ENCODE data around the gene SH2D3A.

SH2D3A gene

GRCh38 chr19:6790194-6791128 lies 23.2 kb upstream of the SH2D3A start:
- Histone ChIP-seq H3K27ac (peak overlapping the region; percentile 80), H3K27me3 (ENCODE audit: insufficient read depth, low read depth) (no peaks in the 10 kb centered on the region), H3K9ac (peak overlapping the region; percentile 13; the same call in 1 of the 2 replicates), H3K79me2 (ENCODE audit: insufficient read depth, low read depth) (peaks cover 41% of the 10 kb centered on the region), H2AFZ (ENCODE audit: low read depth) (no peak overlapping the region), H3K36me3 (ENCODE audit: insufficient read depth) (no peaks in the 10 kb centered on the region), H3K4me1 (ENCODE audit: low read depth, poor library complexity, severe bottlenecking) (peaks cover 48% of the 10 kb centered on the region), H4K20me1 (ENCODE audit: insufficient read depth) (no peaks in the 10 kb centered on the region), H3K4me3 (IDR thresholded peaks at IDR 0.05; ENCODE audit: insufficient read depth, low read depth, low read length) (no peak overlapping the region), H3K4me2 (peak overlapping the region; percentile 94)
- TF ChIP-seq CTCF (conservative IDR thresholded peaks at IDR 0.05; ENCODE audit: low read depth, low read length), result no peak; the same call in 1 of the 2 replicates

- H3K9ac ChIP-seq, result no peak overlapping the region
- H3K27me3 ChIP-seq (ENCODE audit: insufficient read depth, low read depth), result no peaks in the 10 kb centered on the region
- no peaks in the 10 kb centered on the region for H4K20me1 ChIP-seq (ENCODE audit: insufficient read depth)
- H3K4me1 ChIP-seq (ENCODE audit: low read depth, poor library complexity, severe bottlenecking), result peaks cover 48% of the 10 kb centered on the region
- H3K4me3 ChIP-seq (IDR thresholded peaks at IDR 0.05; ENCODE audit: insufficient read depth, low read depth, low read length), result no peak overlapping the region
- no peak for TF ChIP-seq CTCF (conservative IDR thresholded peaks at IDR 0.05; ENCODE audit: low read depth, low read length)
- H3K79me2 ChIP-seq (ENCODE audit: insufficient read depth, low read depth), result peaks cover 36% of the 10 kb centered on the region
- H3K36me3 ChIP-seq (ENCODE audit: insufficient read depth), result no peaks in the 10 kb centered on the region
- peak overlapping the region; percentile 94 for H3K4me2 ChIP-seq
- H2AFZ ChIP-seq (ENCODE audit: low read depth), result no peak overlapping the region
- H3K27ac ChIP-seq, result peak overlapping the region; percentile 80; the same call in 1 of the 2 replicates
These were observed 21.7 kb upstream of the SH2D3A start for GRCh38 chr19:6788896-6789295.

- Histone ChIP-seq H3K27me3 (ENCODE audit: insufficient read depth, low read depth) (no peaks in the 10 kb centered on the region), H3K4me1 (ENCODE audit: low read depth, poor library complexity, severe bottlenecking) (peaks cover 54% of the 10 kb centered on the region), H4K20me1 (ENCODE audit: insufficient read depth) (no peaks in the 10 kb centered on the region), H3K4me2 (no peak overlapping the region), H3K27ac (no peak overlapping the region), H3K79me2 (ENCODE audit: insufficient read depth, low read depth) (peaks cover 27% of the 10 kb centered on the region), H2AFZ (ENCODE audit: low read depth) (no peak overlapping the region), H3K36me3 (ENCODE audit: insufficient read depth) (no peaks in the 10 kb centered on the region), H3K4me3 (IDR thresholded peaks at IDR 0.05; ENCODE audit: insufficient read depth, low read depth, low read length) (no peak overlapping the region), H3K9ac (no peak overlapping the region)
- no peak for TF ChIP-seq CTCF (conservative IDR thresholded peaks at IDR 0.05; ENCODE audit: low read depth, low read length)
These were observed 20.2 kb upstream of the SH2D3A start for GRCh38 chr19:6787393-6787792.

- Histone ChIP-seq H3K4me1 (ENCODE audit: low read depth, poor library complexity, severe bottlenecking) (peaks cover 54% of the 10 kb centered on the region), H3K4me2 (no peak overlapping the region), H3K36me3 (ENCODE audit: insufficient read depth) (no peaks in the 10 kb centered on the region), H3K9ac (no peak overlapping the region), H3K4me3 (IDR thresholded peaks at IDR 0.05; ENCODE audit: insufficient read depth, low read depth, low read length) (no peak overlapping the region), H2AFZ (ENCODE audit: low read depth) (no peak overlapping the region), H4K20me1 (ENCODE audit: insufficient read depth) (no peaks in the 10 kb centered on the region), H3K79me2 (ENCODE audit: insufficient read depth, low read depth) (peaks cover 60% of the 10 kb centered on the region), H3K27ac (no peak overlapping the region), H3K27me3 (ENCODE audit: insufficient read depth, low read depth) (no peaks in the 10 kb centered on the region)
- TF ChIP-seq CTCF (conservative IDR thresholded peaks at IDR 0.05; ENCODE audit: low read depth, low read length), result no peak
These were observed 12.0 kb upstream of the SH2D3A start for GRCh38 chr19:6779206-6779605.
